HepG2 (cell line): ENCODE results near the gene MLN.

Source experiments
- CAMTA2 ChIP-seq: sonication (generic); formaldehyde crosslinking; IDR thresholded peaks from 2 replicates; pipeline ENCODE4 v1.4.0; 2020; ENCODE audit warnings: mild to moderate bottlenecking, missing genetic modification reagents, borderline replicate concordance
- FOSL2 ChIP-seq: sonication (generic); formaldehyde crosslinking; IDR thresholded peaks from 2 replicates; pipeline ENCODE4 v1.4.0; 2020; ENCODE audit warnings: missing genetic modification reagents
- FOXK1 ChIP-seq: sonication (generic); formaldehyde crosslinking; IDR thresholded peaks from 2 replicates; pipeline ENCODE4 v1.4.0; 2020; ENCODE audit warnings: low read depth, missing genetic modification reagents, borderline replicate concordance
- JUND ChIP-seq: sonication (generic); formaldehyde crosslinking; IDR thresholded peaks from 2 replicates; pipeline ENCODE4 v1.8.0; 2022; ENCODE audit warnings: mild to moderate bottlenecking, missing genetic modification reagents
- PAX8 ChIP-seq: sonication (generic); formaldehyde crosslinking; IDR thresholded peaks from 2 replicates; pipeline ENCODE4 v1.8.0; 2022; ENCODE audit warnings: mild to moderate bottlenecking, missing genetic modification reagents, borderline replicate concordance
- PHF20 ChIP-seq: sonication (generic); formaldehyde crosslinking; IDR thresholded peaks from 2 replicates; pipeline ENCODE4 v1.5.0; 2020; ENCODE audit warnings: mild to moderate bottlenecking, missing genetic modification reagents
- POLR2AphosphoS2 ChIP-seq: IDR thresholded peaks from 2 replicates; pipeline ENCODE4 v1.6.1; 2011; ENCODE audit warnings: low read depth, low read length, improper control_type of control experiment
- POLR2AphosphoS5 ChIP-seq: IDR thresholded peaks from 2 replicates; pipeline ENCODE4 v1.6.1; 2012; ENCODE audit warnings: low read depth, low read length
- TCF7L2 ChIP-seq: IDR thresholded peaks from 2 replicates; pipeline ENCODE4 v1.6.1; 2011; ENCODE audit warnings: mild to moderate bottlenecking, low read depth, low read length, moderate library complexity
- TF ChIP-seq, protein P1 (sequence below): sonication (generic); formaldehyde crosslinking; IDR thresholded peaks from 2 replicates; pipeline ENCODE4 v1.5.0; 2020; ENCODE audit warnings: mild to moderate bottlenecking, missing genetic modification reagents
- TF ChIP-seq, protein P2 (sequence below): sonication (generic); formaldehyde crosslinking; IDR thresholded peaks from 2 replicates; pipeline ENCODE4 v1.5.0; 2020; ENCODE audit warnings: mild to moderate bottlenecking, missing genetic modification reagents, moderate library complexity
- TF ChIP-seq, protein P3 (sequence below), 2 experiments: fragments of 450-650 bp in 1 of 2; sonication (generic) in 1 of 2; formaldehyde crosslinking; IDR thresholded peaks; 2 replicates each; pipeline versions ENCODE4 v1.5.0 to v1.8.0; 2020 to 2022; ENCODE audit warnings: mild to moderate bottlenecking in 1 of 2, missing genetic modification reagents in 1 of 2

DNA sequence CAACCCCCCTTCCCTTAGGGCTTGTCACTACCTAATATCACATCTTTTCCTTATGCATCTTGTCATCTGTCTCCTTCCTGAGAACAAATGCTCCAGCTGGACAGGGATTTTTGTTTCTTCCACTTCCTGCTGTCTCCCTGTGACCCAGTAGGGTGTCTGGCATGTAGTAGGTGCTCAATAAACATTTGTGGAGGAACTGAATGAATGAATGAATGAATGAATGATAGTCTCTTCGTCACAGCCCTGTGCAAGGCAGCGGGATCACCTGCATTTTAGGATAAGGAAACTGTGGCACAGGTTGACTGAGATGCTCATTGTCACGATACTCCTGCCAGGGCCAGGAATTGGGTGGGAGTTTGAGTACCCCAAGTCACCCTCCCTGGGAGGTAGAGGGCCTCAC, 29.0 kb downstream of the MLN start:
- no peak for TF ChIP-seq PHF20
- TF ChIP-seq JUND (CRISPR knock-in tag): no peak
- TF ChIP-seq POLR2AphosphoS2: no peak
- TF ChIP-seq FOSL2 (CRISPR knock-in tag): no peak
- TF ChIP-seq, protein P1, sequence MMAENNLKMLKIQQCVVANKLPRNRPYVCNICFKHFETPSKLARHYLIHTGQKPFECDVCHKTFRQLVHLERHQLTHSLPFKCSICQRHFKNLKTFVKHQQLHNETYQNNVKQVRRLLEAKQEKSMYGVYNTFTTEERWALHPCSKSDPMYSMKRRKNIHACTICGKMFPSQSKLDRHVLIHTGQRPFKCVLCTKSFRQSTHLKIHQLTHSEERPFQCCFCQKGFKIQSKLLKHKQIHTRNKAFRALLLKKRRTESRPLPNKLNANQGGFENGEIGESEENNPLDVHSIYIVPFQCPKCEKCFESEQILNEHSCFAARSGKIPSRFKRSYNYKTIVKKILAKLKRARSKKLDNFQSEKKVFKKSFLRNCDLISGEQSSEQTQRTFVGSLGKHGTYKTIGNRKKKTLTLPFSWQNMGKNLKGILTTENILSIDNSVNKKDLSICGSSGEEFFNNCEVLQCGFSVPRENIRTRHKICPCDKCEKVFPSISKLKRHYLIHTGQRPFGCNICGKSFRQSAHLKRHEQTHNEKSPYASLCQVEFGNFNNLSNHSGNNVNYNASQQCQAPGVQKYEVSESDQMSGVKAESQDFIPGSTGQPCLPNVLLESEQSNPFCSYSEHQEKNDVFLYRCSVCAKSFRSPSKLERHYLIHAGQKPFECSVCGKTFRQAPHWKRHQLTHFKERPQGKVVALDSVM: no peak
- no peak for TF ChIP-seq FOXK1 (CRISPR knock-in tag)
- TF ChIP-seq, protein P2, sequence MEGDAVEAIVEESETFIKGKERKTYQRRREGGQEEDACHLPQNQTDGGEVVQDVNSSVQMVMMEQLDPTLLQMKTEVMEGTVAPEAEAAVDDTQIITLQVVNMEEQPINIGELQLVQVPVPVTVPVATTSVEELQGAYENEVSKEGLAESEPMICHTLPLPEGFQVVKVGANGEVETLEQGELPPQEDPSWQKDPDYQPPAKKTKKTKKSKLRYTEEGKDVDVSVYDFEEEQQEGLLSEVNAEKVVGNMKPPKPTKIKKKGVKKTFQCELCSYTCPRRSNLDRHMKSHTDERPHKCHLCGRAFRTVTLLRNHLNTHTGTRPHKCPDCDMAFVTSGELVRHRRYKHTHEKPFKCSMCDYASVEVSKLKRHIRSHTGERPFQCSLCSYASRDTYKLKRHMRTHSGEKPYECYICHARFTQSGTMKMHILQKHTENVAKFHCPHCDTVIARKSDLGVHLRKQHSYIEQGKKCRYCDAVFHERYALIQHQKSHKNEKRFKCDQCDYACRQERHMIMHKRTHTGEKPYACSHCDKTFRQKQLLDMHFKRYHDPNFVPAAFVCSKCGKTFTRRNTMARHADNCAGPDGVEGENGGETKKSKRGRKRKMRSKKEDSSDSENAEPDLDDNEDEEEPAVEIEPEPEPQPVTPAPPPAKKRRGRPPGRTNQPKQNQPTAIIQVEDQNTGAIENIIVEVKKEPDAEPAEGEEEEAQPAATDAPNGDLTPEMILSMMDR (CRISPR knock-in tag): no peak
- TF ChIP-seq, protein P3, sequence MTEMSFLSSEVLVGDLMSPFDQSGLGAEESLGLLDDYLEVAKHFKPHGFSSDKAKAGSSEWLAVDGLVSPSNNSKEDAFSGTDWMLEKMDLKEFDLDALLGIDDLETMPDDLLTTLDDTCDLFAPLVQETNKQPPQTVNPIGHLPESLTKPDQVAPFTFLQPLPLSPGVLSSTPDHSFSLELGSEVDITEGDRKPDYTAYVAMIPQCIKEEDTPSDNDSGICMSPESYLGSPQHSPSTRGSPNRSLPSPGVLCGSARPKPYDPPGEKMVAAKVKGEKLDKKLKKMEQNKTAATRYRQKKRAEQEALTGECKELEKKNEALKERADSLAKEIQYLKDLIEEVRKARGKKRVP (CRISPR knock-in tag; IDR thresholded peaks at IDR 0.05): no peak
- no peak for TF ChIP-seq PAX8 (CRISPR knock-in tag)
- no peak for TF ChIP-seq POLR2AphosphoS5
- TF ChIP-seq TCF7L2: no peak
- no peak for TF ChIP-seq CAMTA2
